H1 (cell line): ENCODE measurements around the gene GMIP. TPM values are rescaled to one million over a fixed set of nuclear protein-coding genes. Genes with fewer than 3 reads are reported as not detected.

Experiments used
- E2F6 ChIP-seq: IDR thresholded peaks from 2 replicates; pipeline ENCODE4 v1.6.1; 2012; ENCODE audit warnings: inconsistent platforms
- EGR1 ChIP-seq: IDR thresholded peaks from 2 replicates; pipeline ENCODE4 v1.6.1; 2011; ENCODE audit warnings: low read depth, low read length, borderline replicate concordance
- JUN ChIP-seq: IDR thresholded peaks from 2 replicates; pipeline ENCODE4 v1.6.1; 2011; ENCODE audit warnings: low read depth, mild to moderate bottlenecking, improper control_type of control experiment, low read length
- PHF8 ChIP-seq: fragments of 200-600 bp; sonication (generic); conservative IDR thresholded peaks from 2 replicates; pipeline ENCODE4 v1.7.1; 2012; ENCODE audit warnings: low read depth, mild to moderate bottlenecking, inconsistent platforms, low read length, moderate library complexity
- RBBP5 ChIP-seq: IDR thresholded peaks from 2 replicates; pipeline ENCODE4 v1.7.1; 2012; ENCODE audit warnings: low read depth, mild to moderate bottlenecking, inconsistent platforms, low read length, moderate library complexity, borderline replicate concordance
- SAP30 ChIP-seq: fragments of 300-600 bp; sonication (generic); IDR thresholded peaks from 2 replicates; pipeline ENCODE4 v1.7.1; 2012; ENCODE audit warnings: low read length, moderate library complexity, mild to moderate bottlenecking, inconsistent platforms; ENCODE audit not compliant: insufficient read depth, insufficient replicate concordance
- polyA plus RNA-seq, 7 experiments: library from polyadenylated mRNA; depleted of rRNA in 3 of 7; stranded (reverse) in 5 of 7; unstranded in 2 of 7; fragments of >200 nt in 5 of 7; fragments of 200-250 nt in 2 of 7; gene quantifications; 1 replicate in 5 of 7; 2 replicates in 1 of 7; 4 replicates in 1 of 7; pipeline versions ENCODE4 v1.2.1 to v1.2.3, GENCODE V29; 2011 to 2013; ENCODE audit warnings: missing spikeins in 2 of 7, mixed read lengths in 2 of 7
- total RNA-seq: library from RNA; stranded (reverse); fragmentation: NEBNext Ultra II Directional; extraction: Animal tissue kit (Norgen Biotek cat#: 25700); gene quantifications from 2 replicates; pipeline ENCODE4 v1.2.1, GENCODE V29; 2021

GMIP gene
- total and polyA plus RNA-seq, 2 of the 8 experiments (the other 6 are each of a cell fraction or from before 2014, with no cell fraction given), result 5.7 to 18.1 TPM

- TF ChIP-seq E2F6 (no peak), RBBP5 (no peak), JUN (no peak), EGR1 (no peak), SAP30 (no peak), PHF8 (no peak)
Measured at GRCh38 chr19:19651076-19651475, 7.6 kb upstream of the GMIP start (continued).
